Urinary bladder (tissue), 4 donors: Measurements from ENCODE around the gene BET1. TPM values are rescaled to one million over a fixed set of nuclear protein-coding genes. Genes with fewer than 3 reads are reported as not detected.
A peak's percentile ranks its signal among the peaks of the same experiment; 100 is the strongest.
"Not testable (repeated sequence)": the region's sequence is repeated elsewhere in the genome, so short reads cannot be mapped to it uniquely, and the experiment has no call there.

Experiments
- DNase-seq: peaks from one replicate; pipeline ENCODE4 v3.0.0-alpha.2; 2015; ENCODE audit errors: extremely low spot score
- H3K27ac ChIP-seq: one replicate; pipeline ENCODE4 v1.5.1; 2013; ENCODE audit warnings: low read depth, mild to moderate bottlenecking, moderate library complexity
- H3K36me3 ChIP-seq: one replicate; pipeline ENCODE4 v1.6.1; 2013; ENCODE audit warnings: mild to moderate bottlenecking, moderate library complexity; ENCODE audit not compliant: insufficient read depth
- H3K4me1 ChIP-seq: one replicate; pipeline ENCODE4 v1.6.1; 2013; ENCODE audit warnings: mild to moderate bottlenecking, moderate library complexity; ENCODE audit not compliant: insufficient read depth
- H3K4me3 ChIP-seq: one replicate; pipeline ENCODE4 v1.5.1; 2013; ENCODE audit warnings: low read depth, low read length
- WGBS: extraction: QIAGEN DNeasy Blood & Tissue Kit; methylation state at CpG from one replicate; pipeline ENCODE4 v1.1.7; 2013; 5-methylcytosine and 5-hydroxymethylcytosine counted together
- polyA plus RNA-seq: library from polyadenylated mRNA; stranded (reverse); fragments of 200-250 nt; gene quantifications from one replicate; pipeline ENCODE4 v1.2.3, GENCODE V29; 2013
- total RNA-seq: library from RNA; depleted of rRNA; stranded (reverse); fragments of >200 nt; gene quantifications from one replicate; pipeline ENCODE4 v1.2.3, GENCODE V29; 2014
- donor health status: healthy with polysubstance abuse.
- donor health status: healthy.

The BET1 gene
- total and polyA plus RNA-seq, 2 donors: 19.9 to 62.7 TPM

DNA sequence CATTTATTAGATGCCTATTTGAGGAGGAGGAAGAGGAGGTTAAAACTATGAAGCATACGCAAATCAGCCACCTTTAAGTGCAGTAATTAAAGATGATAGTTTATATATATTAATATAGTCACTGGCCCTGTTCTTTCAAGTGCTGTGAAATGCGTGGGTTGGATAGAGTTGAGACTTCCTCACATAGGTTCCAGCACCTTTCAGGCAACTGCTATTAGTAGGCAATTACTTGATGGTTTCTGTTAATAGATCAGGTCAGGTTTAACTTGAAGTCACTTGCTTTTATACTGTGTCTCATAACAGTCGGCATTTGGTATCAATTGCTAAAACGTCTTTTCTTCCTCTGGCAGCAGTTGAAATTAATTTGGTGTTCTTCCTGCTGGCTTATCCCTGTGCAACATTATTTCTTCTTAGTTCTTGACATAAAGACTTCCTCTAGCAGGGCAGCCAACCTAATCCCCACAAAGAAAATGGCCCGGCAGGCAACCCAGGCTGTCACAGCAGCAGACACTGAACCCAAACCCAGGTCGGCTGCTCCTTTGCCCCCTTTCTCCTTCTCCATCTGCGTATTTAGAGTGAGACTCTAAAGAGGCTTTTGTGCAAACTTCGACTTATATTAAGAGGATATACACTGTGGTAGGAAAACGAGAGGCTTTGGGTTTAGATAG, 35.3 kb upstream of the BET1 start:
- DNase-seq: no peak
- Histone ChIP-seq H3K4me1 (no peaks in the 10 kb centered on the region), H3K27ac (no peak overlapping the region), H3K36me3 (no peaks in the 10 kb centered on the region), H3K4me3 (no peak overlapping the region)
- 63% methylated on average over 9 of the region's 9 CpGs for WGBS

GRCh38 chr7:94031865-94032264, 27.7 kb upstream of the BET1 start:
- WGBS: 63% methylated on average over 2 of the region's 2 CpGs

DNA sequence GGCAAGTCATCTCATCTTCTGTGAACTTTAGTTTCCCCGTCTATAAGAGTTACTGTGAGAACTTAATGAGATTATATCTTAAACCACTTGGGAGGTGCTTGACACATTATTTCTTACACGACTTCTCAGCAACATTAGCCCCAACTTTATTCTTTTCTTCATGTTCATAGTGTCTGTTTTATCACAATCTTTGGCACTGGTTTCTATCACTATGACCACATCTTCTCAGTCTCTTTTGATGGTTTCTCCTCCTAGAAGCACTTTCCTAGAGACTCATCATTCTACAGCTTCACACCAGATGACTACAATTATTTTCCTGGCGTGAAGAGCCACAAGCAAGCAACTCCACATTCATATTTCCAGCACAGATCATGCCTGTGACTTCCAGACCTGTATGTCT, 26.5 kb upstream of the BET1 start:
- H3K27ac ChIP-seq: no peak overlapping the region
- no peak overlapping the region for H3K4me3 ChIP-seq
- no peak for DNase-seq
- H3K4me1 ChIP-seq: no peaks in the 10 kb centered on the region
- no peaks in the 10 kb centered on the region for H3K36me3 ChIP-seq
- 79% methylated on average over 3 of the region's 3 CpGs for WGBS

More at GRCh38 chr7:94031865-94032264, 27.7 kb upstream of the BET1 start:
- no peak for DNase-seq
- no peaks in the 10 kb centered on the region for H3K4me1 ChIP-seq
- H3K4me3 ChIP-seq: no peak overlapping the region
- no peaks in the 10 kb centered on the region for H3K36me3 ChIP-seq
- no peak overlapping the region for H3K27ac ChIP-seq

- WGBS: 81% methylated on average over 3 of the region's 3 CpGs
- no peak for DNase-seq
- Histone ChIP-seq H3K4me3 (no peak overlapping the region), H3K27ac (no peak overlapping the region), H3K36me3 (no peaks in the 10 kb centered on the region), H3K4me1 (no peaks in the 10 kb centered on the region)
Observed at GRCh38 chr7:94029976-94030375, 25.8 kb upstream of the BET1 start.

GRCh38 chr7:94028768-94029167, 24.6 kb upstream of the BET1 start:
- DNase-seq: no peak
- Histone ChIP-seq H3K4me3 (no peak overlapping the region), H3K4me1 (no peaks in the 10 kb centered on the region), H3K36me3 (no peaks in the 10 kb centered on the region), H3K27ac (no peak overlapping the region)
- 89% methylated on average over 1 of the region's 1 CpG for WGBS

DNA sequence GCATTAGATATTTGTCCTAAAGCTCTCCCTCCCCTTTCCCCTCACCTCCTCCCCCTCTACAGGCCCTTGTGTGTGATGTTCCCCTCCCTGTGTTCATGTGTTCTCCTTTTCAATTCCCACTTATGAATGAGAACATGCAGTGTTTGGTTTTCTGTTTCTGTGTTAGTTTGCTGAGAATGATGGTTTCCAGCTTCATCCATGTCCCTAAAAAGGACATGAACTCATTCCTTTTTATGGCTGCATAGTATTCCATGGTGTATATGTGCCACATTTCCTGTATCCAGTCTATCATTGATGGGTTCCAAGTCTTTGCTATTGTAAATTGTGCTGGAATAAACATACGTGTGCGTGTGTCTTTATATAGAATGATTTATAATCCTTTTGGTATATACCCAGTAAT, 22.5 kb upstream of the BET1 start:
- H3K4me1 ChIP-seq, H3K4me3 ChIP-seq, H3K27ac ChIP-seq, DNase-seq, H3K36me3 ChIP-seq: not testable (repeated sequence)
- 91% methylated on average over 2 of the region's 2 CpGs for WGBS

GRCh38 chr7:94022550-94022949, 18.4 kb upstream of the BET1 start:
- Histone ChIP-seq H3K4me3 (no peak overlapping the region), H3K36me3 (no peaks in the 10 kb centered on the region), H3K4me1 (no peaks in the 10 kb centered on the region), H3K27ac (no peak overlapping the region)
- no peak for DNase-seq
- 33% methylated on average over 3 of the region's 3 CpGs for WGBS

GRCh38 chr7:94016786-94017185, 12.6 kb upstream of the BET1 start:
- H3K4me3 ChIP-seq: no peak overlapping the region
- no peaks in the 10 kb centered on the region for H3K4me1 ChIP-seq
- no peak for DNase-seq
- WGBS: 48% methylated on average over 1 of the region's 1 CpG
- H3K36me3 ChIP-seq: no peaks in the 10 kb centered on the region
- H3K27ac ChIP-seq: no peak overlapping the region

DNA sequence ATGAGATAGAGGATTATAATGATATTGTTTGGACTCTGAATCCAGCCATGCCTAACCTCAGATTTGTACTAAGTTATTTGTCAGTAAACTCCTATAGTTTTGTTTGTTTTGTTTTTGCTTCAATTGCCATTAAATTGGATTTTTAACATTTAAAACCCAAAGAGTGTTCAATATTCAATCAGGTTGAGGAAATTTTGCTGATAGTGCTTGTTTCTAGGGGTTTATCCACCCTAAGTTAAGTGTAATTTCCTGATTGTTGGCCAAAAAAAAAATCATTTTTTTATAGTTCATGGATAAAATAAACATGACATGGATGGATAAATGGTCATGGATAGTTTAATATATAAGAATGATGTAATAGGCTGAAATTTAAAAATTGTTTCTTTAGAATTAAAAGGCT, 11.4 kb upstream of the BET1 start:
- H3K36me3 ChIP-seq: no peaks in the 10 kb centered on the region
- no peak for DNase-seq

GRCh38 chr7:94012746-94013145, 8.6 kb upstream of the BET1 start:
- DNase-seq: no peak
- WGBS: 80% methylated on average over 1 of the region's 1 CpG
- H3K4me1 ChIP-seq: no peaks in the 10 kb centered on the region

More for the DNA sequence above, 11.4 kb upstream of the BET1 start:
- Histone ChIP-seq H3K4me1 (no peaks in the 10 kb centered on the region), H3K4me3 (no peak overlapping the region), H3K27ac (no peak overlapping the region)

GRCh38 chr7:94011714-94012353, 7.7 kb upstream of the BET1 start:
- Histone ChIP-seq H3K4me3 (no peak overlapping the region), H3K27ac (no peak overlapping the region), H3K36me3 (no peaks in the 10 kb centered on the region), H3K4me1 (no peaks in the 10 kb centered on the region)
- DNase-seq: no peak
- WGBS: 95% methylated on average over 35 of the region's 35 CpGs

More at GRCh38 chr7:94012746-94013145, 8.6 kb upstream of the BET1 start:
- Histone ChIP-seq H3K36me3 (no peaks in the 10 kb centered on the region), H3K4me3 (no peak overlapping the region), H3K27ac (no peak overlapping the region)

- H3K27ac ChIP-seq: no peak overlapping the region
- 78% methylated on average over 2 of the region's 2 CpGs for WGBS
- no peak for DNase-seq
- H3K36me3 ChIP-seq: no peaks in the 10 kb centered on the region
- no peak overlapping the region for H3K4me3 ChIP-seq
- H3K4me1 ChIP-seq: no peaks in the 10 kb centered on the region
Observed at GRCh38 chr7:94008537-94008936, 4.4 kb upstream of the BET1 start.

DNA sequence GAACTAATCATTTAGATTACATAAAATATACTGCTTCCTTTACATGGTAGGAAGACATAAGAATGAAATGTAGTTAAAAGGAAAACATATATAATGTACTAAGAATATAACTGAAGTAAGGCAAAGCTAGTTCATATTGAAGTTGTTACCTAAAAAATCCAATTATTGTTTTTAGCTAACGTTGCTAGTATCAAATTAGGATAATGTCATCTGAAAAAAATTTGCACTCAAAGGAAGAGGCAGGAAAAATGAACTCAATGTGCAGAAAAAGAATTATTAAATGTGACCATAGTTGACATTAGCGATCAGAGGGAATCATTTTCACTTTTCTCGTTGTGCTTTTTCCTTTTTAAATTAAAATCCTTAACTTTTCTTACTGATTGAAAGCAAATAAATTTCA, 1.6 kb upstream of the BET1 start:
- 79% methylated on average over 3 of the region's 3 CpGs for WGBS
- H3K27ac ChIP-seq: no peak overlapping the region

GRCh38 chr7:94003446-94004023, 620 bp downstream of the BET1 start:
- 4% methylated on average over 16 of the region's 16 CpGs for WGBS
- H3K36me3 ChIP-seq: no peaks in the 10 kb centered on the region
- no peak for DNase-seq
- H3K4me3 ChIP-seq: peak overlapping the region; percentile 70
- H3K27ac ChIP-seq: no peak overlapping the region
- no peaks in the 10 kb centered on the region for H3K4me1 ChIP-seq

More for the DNA sequence above, 1.6 kb upstream of the BET1 start:
- H3K36me3 ChIP-seq: no peaks in the 10 kb centered on the region
- H3K4me3 ChIP-seq: no peak overlapping the region
- no peaks in the 10 kb centered on the region for H3K4me1 ChIP-seq
- DNase-seq: no peak
